HCT116 (cell line): Measurements from ENCODE around the gene CCNYL1. TPM values are rescaled to one million over a fixed set of nuclear protein-coding genes. Genes with fewer than 3 reads are reported as not detected.
"Not testable (repeated sequence)": the region's sequence is repeated elsewhere in the genome, so short reads cannot be mapped to it uniquely, and the experiment has no call there.

Experiments used
- ATAC-seq: fragments of 200-7000 bp; cut with Tn5 transposase; 2 replicates; pipeline ENCODE4 v1.9.1; 2020; ENCODE audit warnings: mild to moderate bottlenecking, moderate library complexity
- BruUV-seq: library from RNA; stranded (reverse); fragments of 400-500 nt; replicated peaks from 2 replicates; lab custom pipeline; 2021; lab: Mats Ljungman, UMichigan
- CTCF ChIA-PET: fragments of 300-600 bp; sonication (Branson Sonifier 250); formaldehyde crosslinking; loops from one replicate; lab custom pipeline; 2021; ENCODE audit warnings: antibody characterized with exemption; lab: Charles Lee
- POLR2A ChIA-PET: fragments of 300-600, 350-600 bp; sonication (Branson Sonifier 250); formaldehyde crosslinking; loops from one replicate; lab custom pipeline; 2021; ENCODE audit warnings: antibody characterized with exemption; lab: Charles Lee
- RAD21 ChIA-PET, 2 experiments: fragments of 300-600 bp; sonication (Branson Sonifier 250); formaldehyde crosslinking; loops; one replicate each; lab custom pipeline; 2023; ENCODE audit warnings: low total read pairs in 2 of 2; ENCODE audit not compliant: uncharacterized antibody in 2 of 2, unreplicated experiment in 2 of 2, low non-redundant PET in 1 of 2; lab: Charles Lee
- DNase-seq: peaks from one replicate; pipeline ENCODE4 v3.0.0-alpha.2; 2010; ENCODE audit warnings: low read depth, low spot score
- H2AFZ ChIP-seq: fragments of 200-600 bp; shearing (Covaris generic), sonication (generic); 2 replicates; pipeline ENCODE4 v1.6.1; 2017; ENCODE audit warnings: low read depth, mixed run types, mixed read lengths, antibody characterized with exemption, low read length; ENCODE audit not compliant: poor library complexity, severe bottlenecking
- H3K27ac ChIP-seq: 2 replicates; pipeline ENCODE4 v1.5.1; 2012; ENCODE audit warnings: low read depth, low read length
- H3K27me3 ChIP-seq: fragments of 200-600 bp; sonication (generic); 2 replicates; pipeline ENCODE4 v1.6.1; 2016; ENCODE audit warnings: mixed run types, low read length, mixed read lengths; ENCODE audit not compliant: insufficient read depth
- H3K36me3 ChIP-seq, 2 experiments: fragments of 200-500 bp in 1 of 2; fragments of 200-600 bp in 1 of 2; sonication (Bioruptor generic) in 1 of 2; sonication (generic) in 1 of 2; 2 replicates each; pipeline versions ENCODE4 v1.5.1 to v1.6.1; 2014 to 2016; ENCODE audit warnings: low read length in 2 of 2, inconsistent platforms in 1 of 2, mixed read lengths in 1 of 2, mixed run types in 1 of 2; ENCODE audit not compliant: insufficient read depth in 2 of 2, control insufficient read depth in 1 of 2
- H3K4me1 ChIP-seq, 2 experiments: fragments of 200-600 bp in 1 of 2; sonication (generic) in 1 of 2; 2 replicates each; pipeline versions ENCODE4 v1.5.1 to v1.6.1; 2012 to 2017; ENCODE audit warnings: low read length in 2 of 2, inconsistent platforms in 1 of 2, mild to moderate bottlenecking in 1 of 2, mixed read lengths in 1 of 2, mixed run types in 1 of 2, moderate library complexity in 1 of 2; ENCODE audit not compliant: insufficient read depth in 2 of 2, control insufficient read depth in 1 of 2
- H3K4me2 ChIP-seq: fragments of 200-600 bp; sonication (generic); 2 replicates; pipeline ENCODE4 v1.6.1; 2017; ENCODE audit warnings: mixed run types, low read length, mixed read lengths
- H3K4me3 ChIP-seq, 2 experiments: fragments of 200-600 bp in 1 of 2; sonication (generic) in 1 of 2; replicated peaks in 1 of 2; 2 replicates each; pipeline ENCODE4 v1.5.1; 2011 to 2016; ENCODE audit warnings: low read length in 2 of 2, control low read depth in 1 of 2, low read depth in 1 of 2, mild to moderate bottlenecking in 1 of 2, mixed read lengths in 1 of 2, mixed run types in 1 of 2
- H3K79me2 ChIP-seq: fragments of 200-600 bp; sonication (generic); 2 replicates; pipeline ENCODE4 v1.6.1; 2017; ENCODE audit warnings: mild to moderate bottlenecking, mixed run types, low read length, moderate library complexity, mixed read lengths; ENCODE audit not compliant: insufficient read depth
- H3K9ac ChIP-seq: fragments of 200-600 bp; sonication (generic); 2 replicates; pipeline ENCODE4 v1.6.1; 2016; ENCODE audit warnings: low read length, mixed read lengths
- H3K9me2 ChIP-seq: fragments of 200-600 bp; sonication (generic), shearing (Covaris generic); 2 replicates; pipeline ENCODE4 v1.6.1; 2017; ENCODE audit warnings: mixed run types, mild to moderate bottlenecking, moderate library complexity; ENCODE audit not compliant: insufficient read depth
- H3K9me3 ChIP-seq, 2 experiments: fragments of 200-500 bp in 1 of 2; fragments of 200-600 bp in 1 of 2; sonication (Bioruptor generic) in 1 of 2; sonication (generic) in 1 of 2; 2 replicates each; pipeline ENCODE4 v1.6.1; 2014 to 2017; ENCODE audit warnings: low read length in 2 of 2, mixed read lengths in 2 of 2, inconsistent platforms in 1 of 2, low read depth in 1 of 2, mild to moderate bottlenecking in 1 of 2, mixed run types in 1 of 2, moderate library complexity in 1 of 2; ENCODE audit not compliant: control insufficient read depth in 1 of 2, insufficient read depth in 1 of 2
- H4K20me1 ChIP-seq: fragments of 200-600 bp; sonication (generic), shearing (Covaris generic); 2 replicates; pipeline ENCODE4 v1.6.1; 2017; ENCODE audit warnings: mixed run types, mild to moderate bottlenecking, moderate library complexity; ENCODE audit not compliant: insufficient read depth
- EGR1 ChIP-seq: IDR thresholded peaks from 2 replicates; pipeline ENCODE4 v1.6.1; 2012; ENCODE audit warnings: low read depth
- JUND ChIP-seq: IDR thresholded peaks from 2 replicates; pipeline ENCODE4 v1.6.1; 2012
- POLR2A ChIP-seq: IDR thresholded peaks from 2 replicates; pipeline ENCODE4 v1.7.0; 2011; ENCODE audit warnings: borderline replicate concordance; ENCODE audit not compliant: insufficient read depth, insufficient read length; ENCODE audit errors: extremely low read depth
- POLR2AphosphoS5 ChIP-seq: IDR thresholded peaks from 2 replicates; pipeline ENCODE4 v1.6.1; 2011; ENCODE audit warnings: mild to moderate bottlenecking, low read depth, low read length, moderate library complexity
- RAD21 ChIP-seq: IDR thresholded peaks from 2 replicates; pipeline ENCODE4 v1.6.1; 2012; ENCODE audit warnings: low read depth, mild to moderate bottlenecking
- SIN3A ChIP-seq: IDR thresholded peaks from 2 replicates; pipeline ENCODE4 v1.6.1; 2012; ENCODE audit warnings: low read depth
- SP1 ChIP-seq: IDR thresholded peaks from 2 replicates; pipeline ENCODE4 v1.6.1; 2012; ENCODE audit warnings: low read depth
- ZNF274 ChIP-seq: fragments of 200-500 bp; sonication (Bioruptor generic); IDR thresholded peaks from 2 replicates; pipeline ENCODE4 v1.6.1; 2014; ENCODE audit warnings: mild to moderate bottlenecking, low read depth, low read length, inconsistent platforms
- intact Hi-C: fragments of 100-400 bp; cut with micrococcal nuclease; formaldehyde crosslinking; loops from 2 replicates; pipeline ENCODE4 v1.10.0; 2022
- total RNA-seq: library from RNA; stranded (reverse); gene quantifications from one replicate; pipeline ENCODE4 v1.2.1, GENCODE V29; 2021; ENCODE audit not compliant: unreplicated experiment
- TF ChIP-seq, protein P1 (sequence below): IDR thresholded peaks from 2 replicates; pipeline ENCODE4 v1.6.1; 2011; ENCODE audit warnings: mild to moderate bottlenecking, low read length, moderate library complexity; ENCODE audit not compliant: insufficient replicate concordance; ENCODE audit errors: extremely low read depth
- TF ChIP-seq, protein P2 (sequence below): IDR thresholded peaks from 2 replicates; pipeline ENCODE4 v1.6.1; 2012; ENCODE audit warnings: low read depth
- TF ChIP-seq, protein P3 (sequence below): IDR thresholded peaks from 2 replicates; pipeline ENCODE4 v1.6.1; 2012
- TF ChIP-seq, protein P4 (sequence below): IDR thresholded peaks from 2 replicates; pipeline ENCODE4 v1.6.1; 2012
- TF ChIP-seq, protein P5 (sequence below), 3 experiments: fragments of 200-600 bp in 1 of 3; sonication (generic) in 1 of 3; IDR thresholded peaks in 2 of 3; conservative IDR thresholded peaks in 1 of 3; 2 replicates each; pipeline ENCODE4 v1.5.1; 2012 to 2017; ENCODE audit warnings: low read depth in 2 of 3, low read length in 2 of 3, antibody characterized with exemption in 1 of 3, borderline replicate concordance in 1 of 3, control low read depth in 1 of 3, mild to moderate bottlenecking in 1 of 3, mixed read lengths in 1 of 3, mixed run types in 1 of 3, moderate library complexity in 1 of 3; ENCODE audit not compliant: insufficient read depth in 1 of 3

CCNYL1 gene
- total RNA-seq, 1 experiment from 2014 or later, result 14.9 TPM

DNA sequence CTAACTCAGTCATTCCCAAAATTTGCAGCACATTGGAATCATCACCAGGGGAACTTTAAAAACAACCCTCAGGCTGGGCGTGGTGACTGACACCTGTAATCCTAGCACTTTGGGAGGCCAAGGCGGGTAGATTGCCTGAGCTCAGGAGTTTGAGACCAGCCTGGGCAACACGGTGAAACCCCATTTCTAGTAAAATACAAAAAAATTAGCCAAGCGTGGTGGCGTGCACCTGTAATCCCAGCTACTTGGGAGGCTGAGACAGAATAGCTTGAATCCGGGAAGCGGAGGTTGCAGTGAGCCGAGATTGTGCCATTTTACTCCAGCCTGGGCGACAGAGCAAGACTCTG, 24.0 kb downstream of the CCNYL1 start:
- H3K36me3 ChIP-seq, ATAC-seq, DNase-seq, POLR2A ChIA-PET, H3K4me1 ChIP-seq, BruUV-seq, H2AFZ ChIP-seq, H4K20me1 ChIP-seq, H3K9me2 ChIP-seq, RAD21 ChIA-PET, intact Hi-C loops, H3K4me3 ChIP-seq, H3K9me3 ChIP-seq, H3K9ac ChIP-seq, H3K27ac ChIP-seq, H3K27me3 ChIP-seq, H3K79me2 ChIP-seq, H3K4me2 ChIP-seq: not testable (repeated sequence)
- CTCF ChIA-PET, result interaction anchor here (0.9 kb wide), 1 partner anchor 43 kb away, joined by 3 read pairs; no protein-coding TSS in a partner anchor

DNA sequence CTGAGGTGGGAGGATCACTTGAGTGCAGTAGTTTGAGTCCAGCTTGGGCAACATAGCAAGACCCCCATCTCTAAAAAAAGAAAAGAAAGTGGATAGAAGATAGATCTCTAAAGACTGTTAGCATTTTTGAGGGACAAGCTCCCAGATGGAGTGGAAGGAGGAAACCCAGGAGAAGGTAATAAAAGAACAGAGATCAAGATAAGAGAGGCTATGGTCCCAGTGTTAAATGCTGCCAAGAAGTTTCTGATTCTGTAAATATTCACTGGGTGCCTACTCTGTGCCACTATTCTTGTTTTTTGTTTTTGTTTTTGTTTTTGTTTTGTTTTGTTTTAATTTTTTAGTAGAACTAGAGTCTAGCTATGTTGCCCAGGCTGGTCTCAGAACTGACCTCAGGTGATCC, 32.1 kb downstream of the CCNYL1 start:
- Histone ChIP-seq H3K36me3 (no peaks in the 10 kb centered on the region), H3K4me1 (no peaks in the 10 kb centered on the region), H4K20me1 (no peaks in the 10 kb centered on the region), H3K9me2 (no peaks in the 10 kb centered on the region), H3K27ac (no peak overlapping the region), H3K4me3 (no peak overlapping the region), H2AFZ (no peak overlapping the region), H3K27me3 (no peaks in the 10 kb centered on the region), H3K79me2 (no peaks in the 10 kb centered on the region), H3K4me2 (no peak overlapping the region), H3K9me3 (no peaks in the 10 kb centered on the region), H3K9ac (no peak overlapping the region)
- no TSS peak for BruUV-seq
- RAD21 ChIA-PET, result no interaction called here
- no peak for ATAC-seq
- DNase-seq, result no peak
- CTCF ChIA-PET, result interaction anchor here (5.9 kb wide), 1 partner anchor 297 kb away, joined by 66 read pairs; no protein-coding TSS in a partner anchor
- intact Hi-C loops, result no loop called here
- POLR2A ChIA-PET, result interaction anchor here (0.6 to 1.4 kb wide), 2 partner anchors 24 to 32 kb away, joined by 3 to 4 read pairs; partner anchors contain the start of gene CCNYL1
- TF ChIP-seq, protein P1, sequence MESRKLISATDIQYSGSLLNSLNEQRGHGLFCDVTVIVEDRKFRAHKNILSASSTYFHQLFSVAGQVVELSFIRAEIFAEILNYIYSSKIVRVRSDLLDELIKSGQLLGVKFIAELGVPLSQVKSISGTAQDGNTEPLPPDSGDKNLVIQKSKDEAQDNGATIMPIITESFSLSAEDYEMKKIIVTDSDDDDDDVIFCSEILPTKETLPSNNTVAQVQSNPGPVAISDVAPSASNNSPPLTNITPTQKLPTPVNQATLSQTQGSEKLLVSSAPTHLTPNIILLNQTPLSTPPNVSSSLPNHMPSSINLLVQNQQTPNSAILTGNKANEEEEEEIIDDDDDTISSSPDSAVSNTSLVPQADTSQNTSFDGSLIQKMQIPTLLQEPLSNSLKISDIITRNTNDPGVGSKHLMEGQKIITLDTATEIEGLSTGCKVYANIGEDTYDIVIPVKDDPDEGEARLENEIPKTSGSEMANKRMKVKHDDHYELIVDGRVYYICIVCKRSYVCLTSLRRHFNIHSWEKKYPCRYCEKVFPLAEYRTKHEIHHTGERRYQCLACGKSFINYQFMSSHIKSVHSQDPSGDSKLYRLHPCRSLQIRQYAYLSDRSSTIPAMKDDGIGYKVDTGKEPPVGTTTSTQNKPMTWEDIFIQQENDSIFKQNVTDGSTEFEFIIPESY, result no peak
- TF ChIP-seq, protein P2, sequence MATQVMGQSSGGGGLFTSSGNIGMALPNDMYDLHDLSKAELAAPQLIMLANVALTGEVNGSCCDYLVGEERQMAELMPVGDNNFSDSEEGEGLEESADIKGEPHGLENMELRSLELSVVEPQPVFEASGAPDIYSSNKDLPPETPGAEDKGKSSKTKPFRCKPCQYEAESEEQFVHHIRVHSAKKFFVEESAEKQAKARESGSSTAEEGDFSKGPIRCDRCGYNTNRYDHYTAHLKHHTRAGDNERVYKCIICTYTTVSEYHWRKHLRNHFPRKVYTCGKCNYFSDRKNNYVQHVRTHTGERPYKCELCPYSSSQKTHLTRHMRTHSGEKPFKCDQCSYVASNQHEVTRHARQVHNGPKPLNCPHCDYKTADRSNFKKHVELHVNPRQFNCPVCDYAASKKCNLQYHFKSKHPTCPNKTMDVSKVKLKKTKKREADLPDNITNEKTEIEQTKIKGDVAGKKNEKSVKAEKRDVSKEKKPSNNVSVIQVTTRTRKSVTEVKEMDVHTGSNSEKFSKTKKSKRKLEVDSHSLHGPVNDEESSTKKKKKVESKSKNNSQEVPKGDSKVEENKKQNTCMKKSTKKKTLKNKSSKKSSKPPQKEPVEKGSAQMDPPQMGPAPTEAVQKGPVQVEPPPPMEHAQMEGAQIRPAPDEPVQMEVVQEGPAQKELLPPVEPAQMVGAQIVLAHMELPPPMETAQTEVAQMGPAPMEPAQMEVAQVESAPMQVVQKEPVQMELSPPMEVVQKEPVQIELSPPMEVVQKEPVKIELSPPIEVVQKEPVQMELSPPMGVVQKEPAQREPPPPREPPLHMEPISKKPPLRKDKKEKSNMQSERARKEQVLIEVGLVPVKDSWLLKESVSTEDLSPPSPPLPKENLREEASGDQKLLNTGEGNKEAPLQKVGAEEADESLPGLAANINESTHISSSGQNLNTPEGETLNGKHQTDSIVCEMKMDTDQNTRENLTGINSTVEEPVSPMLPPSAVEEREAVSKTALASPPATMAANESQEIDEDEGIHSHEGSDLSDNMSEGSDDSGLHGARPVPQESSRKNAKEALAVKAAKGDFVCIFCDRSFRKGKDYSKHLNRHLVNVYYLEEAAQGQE, result no peak
- TF ChIP-seq RAD21, result no peak
- no peak for TF ChIP-seq SP1
- TF ChIP-seq, protein P3, sequence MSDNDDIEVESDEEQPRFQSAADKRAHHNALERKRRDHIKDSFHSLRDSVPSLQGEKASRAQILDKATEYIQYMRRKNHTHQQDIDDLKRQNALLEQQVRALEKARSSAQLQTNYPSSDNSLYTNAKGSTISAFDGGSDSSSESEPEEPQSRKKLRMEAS, result no peak
- TF ChIP-seq JUND, result no peak
- no peak for TF ChIP-seq EGR1
- TF ChIP-seq POLR2A, result no peak
- no peak for TF ChIP-seq SIN3A
- TF ChIP-seq, protein P4, sequence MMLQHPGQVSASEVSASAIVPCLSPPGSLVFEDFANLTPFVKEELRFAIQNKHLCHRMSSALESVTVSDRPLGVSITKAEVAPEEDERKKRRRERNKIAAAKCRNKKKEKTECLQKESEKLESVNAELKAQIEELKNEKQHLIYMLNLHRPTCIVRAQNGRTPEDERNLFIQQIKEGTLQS, result no peak
- TF ChIP-seq ZNF274, result no peak
- TF ChIP-seq, protein P5, sequence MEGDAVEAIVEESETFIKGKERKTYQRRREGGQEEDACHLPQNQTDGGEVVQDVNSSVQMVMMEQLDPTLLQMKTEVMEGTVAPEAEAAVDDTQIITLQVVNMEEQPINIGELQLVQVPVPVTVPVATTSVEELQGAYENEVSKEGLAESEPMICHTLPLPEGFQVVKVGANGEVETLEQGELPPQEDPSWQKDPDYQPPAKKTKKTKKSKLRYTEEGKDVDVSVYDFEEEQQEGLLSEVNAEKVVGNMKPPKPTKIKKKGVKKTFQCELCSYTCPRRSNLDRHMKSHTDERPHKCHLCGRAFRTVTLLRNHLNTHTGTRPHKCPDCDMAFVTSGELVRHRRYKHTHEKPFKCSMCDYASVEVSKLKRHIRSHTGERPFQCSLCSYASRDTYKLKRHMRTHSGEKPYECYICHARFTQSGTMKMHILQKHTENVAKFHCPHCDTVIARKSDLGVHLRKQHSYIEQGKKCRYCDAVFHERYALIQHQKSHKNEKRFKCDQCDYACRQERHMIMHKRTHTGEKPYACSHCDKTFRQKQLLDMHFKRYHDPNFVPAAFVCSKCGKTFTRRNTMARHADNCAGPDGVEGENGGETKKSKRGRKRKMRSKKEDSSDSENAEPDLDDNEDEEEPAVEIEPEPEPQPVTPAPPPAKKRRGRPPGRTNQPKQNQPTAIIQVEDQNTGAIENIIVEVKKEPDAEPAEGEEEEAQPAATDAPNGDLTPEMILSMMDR (IDR thresholded peaks at IDR 0.05 in 2 of 3, conservative IDR thresholded peaks at IDR 0.05 in 1 of 3; ENCODE audit: borderline replicate concordance in 1 of 3, insufficient read depth in 1 of 3, low read depth in 2 of 3, low read length in 2 of 3), result no peak
- TF ChIP-seq POLR2AphosphoS5, result no peak
